ENCODE results near the gene EIF2S2. TPM values are rescaled to one million over a fixed set of nuclear protein-coding genes. Genes with fewer than 3 reads are reported as not detected.

The EIF2S2 gene
- total RNA-seq, 1 donor from 2014 or later = 75.1 TPM

DNA sequence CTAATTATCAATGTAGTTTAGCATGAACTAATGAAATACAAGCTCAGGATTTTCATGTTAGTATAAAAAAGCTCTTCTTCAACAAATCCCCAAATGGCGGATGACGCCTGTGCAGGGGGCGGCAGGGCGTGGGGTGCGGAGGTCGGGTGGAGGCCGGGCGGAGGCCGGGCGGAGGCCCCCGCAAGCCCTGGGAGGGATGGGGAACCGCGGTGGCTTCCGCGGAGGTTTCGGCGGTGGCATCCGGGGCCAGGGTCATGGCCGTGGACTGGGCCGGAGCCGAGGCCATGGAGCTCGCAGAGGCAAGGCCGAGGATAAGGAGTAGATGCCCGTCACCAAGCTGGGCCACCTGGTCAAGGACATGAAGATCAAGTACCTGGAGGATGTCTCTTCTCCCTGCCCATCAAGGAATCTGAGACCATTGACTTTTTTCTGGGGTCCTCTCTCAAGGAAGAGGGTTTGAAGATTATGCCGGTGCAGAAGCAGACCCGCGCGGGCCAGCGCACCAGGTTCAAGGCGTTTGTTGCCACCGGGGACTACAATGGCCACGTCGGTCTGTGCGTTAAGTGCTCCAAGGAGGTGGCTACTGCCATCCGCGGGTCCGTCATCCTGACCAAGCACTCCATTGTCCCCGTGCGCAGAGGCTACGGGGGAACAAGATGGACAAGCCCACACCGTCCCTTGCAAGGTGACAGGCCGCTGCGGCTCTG lies 10.4 kb upstream of the EIF2S2 start:
- no peak for DNase-seq (ENCODE audit: low read depth)

DNA sequence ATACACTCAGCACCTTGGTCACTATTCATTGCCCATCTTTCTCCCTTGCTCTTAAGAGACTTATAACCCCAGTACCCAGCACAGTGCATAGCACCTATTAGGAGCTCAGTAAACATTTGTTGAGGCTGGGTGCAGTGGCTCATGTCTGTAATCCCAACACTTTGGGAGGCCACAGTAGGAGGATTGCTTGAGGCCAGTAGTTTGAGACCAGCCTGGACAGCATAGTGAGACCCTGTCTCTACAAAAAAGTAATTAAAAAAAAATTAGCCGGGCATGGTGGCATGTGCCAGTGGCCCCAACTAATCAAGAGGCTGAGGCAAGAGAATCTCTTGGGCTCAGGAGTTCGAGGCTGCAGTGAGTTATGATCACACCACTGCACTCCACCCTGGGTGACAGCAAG lies 8.2 kb upstream of the EIF2S2 start:
- no peak for DNase-seq (ENCODE audit: low read depth)

- no peak for DNase-seq (ENCODE audit: low read depth)
Observed at GRCh38 chr20:34115232-34115631, 3.2 kb upstream of the EIF2S2 start.

- no peak for DNase-seq (ENCODE audit: low read depth)
Observed at GRCh38 chr20:34114809-34115208, 2.8 kb upstream of the EIF2S2 start.

DNA sequence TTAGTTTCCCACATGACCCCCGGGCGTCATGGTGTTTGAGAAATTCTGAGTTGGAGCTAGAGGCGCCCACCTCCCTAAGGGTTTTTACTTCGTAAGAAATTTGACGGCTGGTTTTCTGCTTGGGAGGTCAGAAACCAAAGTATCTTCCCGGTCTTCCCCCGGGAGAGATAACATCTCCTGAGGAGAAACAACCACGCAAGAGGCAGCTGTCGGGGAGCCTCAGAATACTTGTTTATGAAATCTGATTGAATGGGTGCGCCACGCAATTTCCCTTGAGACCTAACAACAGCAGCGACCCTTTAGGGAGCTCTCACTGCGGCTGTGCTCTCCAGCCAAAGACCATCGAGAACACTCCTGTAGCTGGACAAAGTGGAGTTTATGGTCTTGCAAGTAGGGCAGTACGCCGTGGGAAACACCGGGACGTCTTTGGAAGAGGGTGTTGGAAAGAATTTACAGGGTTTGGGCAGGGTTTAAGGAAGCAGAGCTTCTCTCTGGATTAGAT lies 608 bp upstream of the EIF2S2 start:
- peak; percentile 53 for DNase-seq (ENCODE audit: low read depth)

DNA sequence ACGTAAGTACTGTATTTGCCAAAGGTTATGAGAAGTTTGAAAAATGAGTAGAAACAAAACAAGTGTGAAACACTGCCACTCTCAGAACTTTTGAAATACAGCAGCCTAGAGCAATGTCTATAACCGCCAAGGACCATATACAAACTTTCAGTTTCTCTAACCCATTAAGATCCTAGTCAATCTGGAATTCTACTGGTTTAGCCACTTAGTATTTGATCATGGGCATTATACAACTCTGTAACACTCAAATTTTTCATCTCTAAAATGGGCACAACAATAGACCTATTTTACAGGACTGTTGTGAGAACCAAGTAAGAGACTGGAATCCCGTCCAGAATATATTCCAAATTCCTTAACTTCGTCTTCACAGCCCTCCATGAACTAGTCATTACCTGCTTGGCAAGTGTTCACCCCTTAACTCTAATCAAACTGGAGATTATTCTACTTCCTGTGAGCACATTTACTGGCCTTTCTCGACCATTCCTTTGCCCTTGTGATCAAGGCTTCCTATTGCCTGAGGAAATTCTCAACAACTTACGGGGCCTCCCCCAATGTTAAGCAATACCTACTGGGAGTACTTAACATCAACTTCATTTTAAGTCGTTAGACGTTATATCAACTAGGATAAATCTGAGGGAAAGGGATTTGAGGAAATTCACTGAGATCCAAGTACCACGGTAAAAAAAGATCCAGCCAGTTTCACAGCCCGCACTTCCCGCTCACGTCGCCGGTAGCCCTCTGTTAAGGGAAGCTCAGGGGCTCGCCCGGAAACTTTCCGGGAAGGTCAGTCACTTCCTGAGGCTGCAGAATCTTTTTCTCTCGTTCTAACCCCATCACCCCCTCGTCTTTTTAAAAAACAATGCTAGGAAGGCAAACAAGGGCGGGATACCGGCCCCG lies 1.1 kb downstream of the EIF2S2 start:
- peak; percentile 10 for DNase-seq (ENCODE audit: low read depth)

GRCh38 chr20:34110025-34110744 lies 1.9 kb downstream of the EIF2S2 start:
- DNase-seq (ENCODE audit: low read depth) = no peak

DNA sequence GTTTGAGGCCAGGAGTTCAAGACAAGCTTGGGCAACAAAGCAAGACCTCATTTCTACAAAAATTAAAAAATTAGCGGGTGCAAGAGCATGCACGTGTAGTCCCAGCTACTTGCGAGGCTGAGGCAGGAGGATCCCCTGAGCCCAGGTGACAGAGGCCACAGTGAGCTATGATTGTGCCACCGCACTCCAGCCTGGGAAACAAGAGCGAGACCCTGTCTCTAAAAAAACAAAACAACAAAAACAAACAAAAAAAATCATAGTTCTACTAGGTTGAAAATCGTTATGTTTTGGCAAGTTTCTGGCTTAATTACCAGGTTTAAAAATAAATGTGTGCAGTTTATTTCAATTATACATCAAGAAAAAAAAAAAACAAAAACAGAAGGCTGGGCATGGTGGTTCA lies 2.6 kb downstream of the EIF2S2 start:
- no peak for DNase-seq (ENCODE audit: low read depth)

GRCh38 chr20:34108616-34109174 lies 3.3 kb downstream of the EIF2S2 start:
- no peak for DNase-seq (ENCODE audit: low read depth)

DNA sequence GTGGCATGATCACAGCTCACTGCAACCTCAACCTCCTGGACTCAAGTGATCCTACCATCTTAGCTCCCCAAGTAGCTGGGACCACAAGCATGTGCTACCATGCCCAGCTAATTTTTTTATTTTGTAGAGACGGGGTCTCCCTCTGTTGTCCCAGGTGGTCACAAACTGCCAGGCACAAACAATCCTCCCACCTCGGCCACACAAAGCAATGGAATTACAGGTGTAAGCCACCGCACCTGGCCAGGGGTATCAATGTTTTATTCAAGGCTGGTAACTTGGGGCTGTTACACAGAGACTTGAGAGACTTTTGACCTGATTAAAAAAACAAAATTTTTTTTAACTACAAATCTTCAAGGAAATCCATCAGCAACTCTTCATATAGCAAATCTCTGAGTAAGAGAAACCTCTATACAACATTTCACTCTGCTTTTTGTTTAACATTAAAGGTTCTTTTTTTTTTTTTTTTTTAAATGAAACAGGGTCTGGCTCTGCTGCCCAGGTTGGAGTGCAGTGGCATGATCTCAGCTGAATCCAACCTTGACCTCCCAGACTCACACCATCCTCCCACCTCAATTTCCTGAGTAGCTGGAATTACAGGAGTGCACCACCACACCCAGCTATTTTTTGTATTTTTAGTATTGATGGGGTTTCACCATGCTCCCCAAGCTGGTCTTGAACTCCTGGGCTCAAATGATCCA lies 5.9 kb downstream of the EIF2S2 start:
- no peak for DNase-seq (ENCODE audit: low read depth)

GRCh38 chr20:34104059-34104458 lies 8.0 kb downstream of the EIF2S2 start:
- no peak for DNase-seq (ENCODE audit: low read depth)

- DNase-seq (ENCODE audit: low read depth) = no peak
Observed at GRCh38 chr20:34102342-34102741, 9.7 kb downstream of the EIF2S2 start.

DNA sequence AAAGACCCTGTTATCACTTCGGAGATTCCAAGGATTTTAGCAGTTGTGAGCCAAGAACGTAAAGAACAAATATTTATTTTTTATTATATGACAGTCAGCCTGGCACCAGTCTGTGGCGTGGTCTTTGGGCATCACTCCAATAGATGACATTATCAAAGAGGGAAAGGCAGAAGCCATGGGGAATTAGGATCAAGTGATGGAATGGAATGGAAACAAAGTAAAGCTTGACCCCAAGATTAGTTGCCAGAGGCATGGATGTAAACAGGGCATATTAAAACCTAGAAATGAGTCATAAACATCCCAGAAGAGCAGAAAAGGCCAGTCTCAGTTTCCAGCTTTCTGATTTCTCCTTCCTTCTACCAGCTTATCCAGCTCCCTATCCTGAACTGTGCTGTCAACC lies 11.5 kb downstream of the EIF2S2 start:
- no peak for DNase-seq (ENCODE audit: low read depth)

GRCh38 chr20:34099675-34100074 lies 12.4 kb downstream of the EIF2S2 start:
- DNase-seq (ENCODE audit: low read depth) = no peak

DNA sequence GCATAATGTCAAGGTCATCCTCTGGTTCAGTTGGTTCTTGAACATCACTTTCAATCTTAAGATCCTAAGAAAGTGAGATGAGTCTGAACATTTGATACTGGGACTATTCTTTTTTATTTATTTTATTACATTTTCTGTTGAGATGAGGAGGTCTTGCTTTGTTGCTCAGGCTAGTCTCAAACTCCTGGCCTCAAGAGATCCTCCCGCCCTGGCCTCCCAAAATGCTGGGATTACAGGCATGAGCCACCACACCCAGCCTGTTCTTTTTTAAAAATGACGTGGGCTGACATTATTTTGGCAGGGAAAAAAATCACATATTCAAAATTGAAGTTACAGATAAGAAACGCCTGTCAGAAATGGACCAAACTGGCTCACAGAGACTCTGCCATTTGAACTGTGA lies 13.5 kb downstream of the EIF2S2 start:
- no peak for DNase-seq (ENCODE audit: low read depth)

DNA sequence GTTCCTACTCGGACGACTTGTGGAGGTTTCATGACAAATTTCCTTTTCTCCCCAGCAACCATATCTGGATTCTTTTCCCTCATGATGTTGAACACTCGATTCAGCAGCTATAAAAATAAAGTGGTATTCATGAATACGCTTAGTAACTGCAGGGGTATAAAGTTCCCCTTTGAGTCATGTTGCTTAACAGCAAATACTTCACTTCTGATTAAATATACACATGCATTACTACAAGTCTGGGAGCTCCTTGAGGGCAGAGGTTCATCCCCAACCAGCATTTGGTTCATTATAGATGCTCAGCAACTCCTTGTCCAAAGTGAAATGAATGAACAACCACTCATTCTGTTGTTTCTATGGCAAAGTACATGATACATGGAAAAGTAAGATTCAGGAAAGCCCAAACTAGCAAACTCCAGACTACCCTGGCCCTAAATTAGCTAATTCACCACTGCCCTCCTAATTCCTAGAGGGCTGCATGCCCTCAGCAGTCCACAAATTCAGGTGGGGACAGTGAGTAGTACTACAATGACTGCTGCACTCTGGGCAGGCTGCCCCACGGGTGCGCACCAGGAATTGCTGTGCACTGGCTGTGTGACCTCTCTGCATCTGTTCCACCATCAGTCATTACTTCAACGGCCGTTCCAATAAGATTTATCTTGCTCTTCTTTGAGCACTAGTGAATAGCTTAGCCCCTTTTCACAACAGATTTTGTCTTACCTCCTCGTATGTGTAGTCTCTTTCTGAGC lies 15.2 kb downstream of the EIF2S2 start:
- DNase-seq (ENCODE audit: low read depth) = peak; percentile 18

- no peak for DNase-seq (ENCODE audit: low read depth)
Observed at GRCh38 chr20:34095825-34096224, 16.2 kb downstream of the EIF2S2 start.

- no peak for DNase-seq (ENCODE audit: low read depth)
Observed at GRCh38 chr20:34093895-34094294, 18.1 kb downstream of the EIF2S2 start.

GRCh38 chr20:34091637-34092200 lies 20.3 kb downstream of the EIF2S2 start:
- DNase-seq (ENCODE audit: low read depth) = no peak

DNA sequence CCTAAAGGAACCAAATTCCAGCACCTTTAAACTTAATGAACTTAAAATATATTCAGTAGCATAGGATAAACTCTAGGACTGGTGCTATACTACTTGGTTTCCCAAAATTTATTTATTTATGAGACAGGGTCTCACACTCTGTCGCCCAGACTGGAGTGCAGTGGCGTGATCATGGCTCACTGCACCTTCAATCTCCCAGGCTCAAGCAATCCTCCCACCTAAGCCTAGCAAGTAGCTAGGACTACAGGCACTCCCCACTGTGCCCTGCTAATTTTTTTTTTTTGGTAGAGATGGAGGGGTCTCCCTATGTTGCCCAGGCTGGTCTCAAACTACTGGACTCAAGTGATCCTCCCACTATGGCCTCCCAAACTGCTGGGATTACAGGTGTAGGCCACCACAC lies 21.4 kb downstream of the EIF2S2 start:
- no peak for DNase-seq (ENCODE audit: low read depth)
